WERI-Rb-1 (cell line): ENCODE measurements around the gene DLL3.

Source experiments
- DNase-seq: peaks from one replicate; pipeline ENCODE4 v3.0.0-alpha.2; 2020
- H3K27ac ChIP-seq: fragments of 250-450 bp; sonication (Bioruptor Pico); 2 replicates; pipeline ENCODE4 v1.5.1; 2020; ENCODE audit warnings: mild to moderate bottlenecking, moderate library complexity
- H3K27me3 ChIP-seq: fragments of 250-450 bp; sonication (Bioruptor Pico); 2 replicates; pipeline ENCODE4 v1.5.1; 2021; ENCODE audit warnings: mild to moderate bottlenecking, low read depth, moderate library complexity; ENCODE audit not compliant: insufficient read depth, severe bottlenecking
- H3K36me3 ChIP-seq: fragments of 250-450 bp; sonication (Bioruptor Pico); 2 replicates; pipeline ENCODE4 v1.5.1; 2020; ENCODE audit warnings: mild to moderate bottlenecking, moderate library complexity
- H3K4me3 ChIP-seq: 2 replicates; pipeline ENCODE4 v1.5.1; 2011; ENCODE audit warnings: low read depth, mild to moderate bottlenecking, control low read depth, low read length
- H3K9me3 ChIP-seq: fragments of 250-450 bp; sonication (Bioruptor Pico); 2 replicates; pipeline ENCODE4 v1.5.1; 2021; ENCODE audit warnings: mild to moderate bottlenecking, moderate library complexity; ENCODE audit not compliant: severe bottlenecking
- TF ChIP-seq, protein P1 (sequence below): IDR thresholded peaks from 2 replicates; pipeline ENCODE4 v1.5.1; 2011; ENCODE audit warnings: low read depth, mild to moderate bottlenecking, control low read depth, inconsistent platforms, low read length

Gene DLL3

DNA sequence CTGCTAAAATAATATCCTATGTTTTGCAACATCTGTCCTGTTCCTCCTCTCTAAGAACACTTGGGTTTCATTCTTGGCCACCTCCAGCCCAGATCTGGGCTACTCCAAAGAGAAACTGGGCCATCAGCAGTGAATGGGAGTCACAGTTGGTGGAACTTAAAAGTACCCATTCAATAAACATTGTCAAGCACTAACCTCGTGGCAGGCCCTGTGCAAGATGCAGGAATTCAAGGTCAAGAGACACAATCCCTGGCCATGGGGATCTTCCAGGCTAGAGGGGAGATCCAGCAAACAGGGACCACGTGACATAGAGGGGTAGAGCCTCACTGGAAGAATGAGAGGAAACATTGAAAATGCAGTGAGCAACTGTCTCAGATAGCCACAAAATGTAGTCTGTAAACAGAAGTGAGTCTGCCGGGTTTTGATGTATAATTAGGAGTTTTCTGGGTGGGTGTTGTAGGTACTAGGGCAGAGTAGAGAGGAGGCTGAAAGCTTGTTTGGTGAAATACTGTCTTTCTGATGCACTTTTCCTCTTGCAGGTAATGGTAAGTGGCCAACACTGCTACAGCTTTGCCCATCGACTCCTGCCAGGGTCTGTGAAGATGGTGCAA lies 56.1 kb downstream of the DLL3 start:
- H3K27ac ChIP-seq: no peak overlapping the region
- H3K27me3 ChIP-seq: peaks cover 63% of the 10 kb centered on the region
- TF ChIP-seq, protein P1, sequence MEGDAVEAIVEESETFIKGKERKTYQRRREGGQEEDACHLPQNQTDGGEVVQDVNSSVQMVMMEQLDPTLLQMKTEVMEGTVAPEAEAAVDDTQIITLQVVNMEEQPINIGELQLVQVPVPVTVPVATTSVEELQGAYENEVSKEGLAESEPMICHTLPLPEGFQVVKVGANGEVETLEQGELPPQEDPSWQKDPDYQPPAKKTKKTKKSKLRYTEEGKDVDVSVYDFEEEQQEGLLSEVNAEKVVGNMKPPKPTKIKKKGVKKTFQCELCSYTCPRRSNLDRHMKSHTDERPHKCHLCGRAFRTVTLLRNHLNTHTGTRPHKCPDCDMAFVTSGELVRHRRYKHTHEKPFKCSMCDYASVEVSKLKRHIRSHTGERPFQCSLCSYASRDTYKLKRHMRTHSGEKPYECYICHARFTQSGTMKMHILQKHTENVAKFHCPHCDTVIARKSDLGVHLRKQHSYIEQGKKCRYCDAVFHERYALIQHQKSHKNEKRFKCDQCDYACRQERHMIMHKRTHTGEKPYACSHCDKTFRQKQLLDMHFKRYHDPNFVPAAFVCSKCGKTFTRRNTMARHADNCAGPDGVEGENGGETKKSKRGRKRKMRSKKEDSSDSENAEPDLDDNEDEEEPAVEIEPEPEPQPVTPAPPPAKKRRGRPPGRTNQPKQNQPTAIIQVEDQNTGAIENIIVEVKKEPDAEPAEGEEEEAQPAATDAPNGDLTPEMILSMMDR: no peak

DNA sequence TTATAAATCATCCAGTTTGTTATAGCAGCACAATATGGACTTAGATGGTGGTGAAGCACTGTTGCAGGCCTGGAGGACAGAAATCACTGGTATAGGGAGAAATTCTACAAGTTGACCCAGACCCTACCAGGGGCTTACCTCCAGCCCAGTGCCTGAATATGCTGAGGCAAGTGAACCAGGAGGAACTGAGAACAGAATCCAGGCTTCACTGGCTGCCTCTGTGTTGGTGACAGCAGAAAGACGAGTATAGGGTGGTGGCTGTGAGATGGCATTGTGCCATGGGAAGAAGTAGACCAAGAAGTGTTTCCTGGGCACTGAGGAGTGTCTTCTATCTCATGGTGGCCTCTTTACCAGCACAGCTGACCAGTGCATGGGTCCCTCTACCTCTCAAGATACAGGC lies 57.1 kb downstream of the DLL3 start:
- Histone ChIP-seq H3K9me3 (no peaks in the 10 kb centered on the region), H3K4me3 (no peak overlapping the region), H3K27ac (no peak overlapping the region), H3K27me3 (peaks cover 63% of the 10 kb centered on the region), H3K36me3 (no peaks in the 10 kb centered on the region)
- TF ChIP-seq, protein P1: no peak
- no peak for DNase-seq

More for the DNA sequence above, 56.1 kb downstream of the DLL3 start:
- Histone ChIP-seq H3K9me3 (no peaks in the 10 kb centered on the region), H3K4me3 (no peak overlapping the region), H3K36me3 (no peaks in the 10 kb centered on the region)
- no peak for DNase-seq
